Esophagus muscularis mucosa (tissue), 4 donors: Measurements from ENCODE around the gene RPS6KA5. TPM values are rescaled to one million over a fixed set of nuclear protein-coding genes. Genes with fewer than 3 reads are reported as not detected.

Experiments used
- DNase-seq: peaks from one replicate; pipeline ENCODE4 v3.0.0-alpha.2; 2017; ENCODE audit errors: extremely low spot score
- H3K27ac ChIP-seq, 4 donors: fragments of 200-600 bp; sonication (generic); replicated peaks in 1 of 4; 1 replicate in 3 of 4; 2 replicates in 1 of 4; pipeline ENCODE4 v1.5.1; 2016 to 2019; ENCODE audit warnings: mild to moderate bottlenecking in 1 of 4
- H3K27me3 ChIP-seq, 4 donors: fragments of 200-600 bp; sonication (generic); one replicate each; pipeline versions ENCODE4 v1.5.1 to v1.6.0; 2016 to 2019
- H3K36me3 ChIP-seq, 4 donors: fragments of 200-600 bp; sonication (generic); one replicate each; pipeline ENCODE4 v1.5.1; 2016 to 2019
- H3K4me1 ChIP-seq, 4 donors: fragments of 200-600 bp; sonication (generic); one replicate each; pipeline ENCODE4 v1.5.1; 2016 to 2019
- H3K4me3 ChIP-seq, 4 donors: fragments of 200-600 bp; sonication (generic); 1 replicate in 2 of 4; 2 replicates in 2 of 4; pipeline ENCODE4 v1.5.1; 2016 to 2019; ENCODE audit warnings: mild to moderate bottlenecking in 4 of 4, moderate library complexity in 1 of 4
- H3K9me3 ChIP-seq, 4 donors: fragments of 200-600 bp; sonication (generic); 1 replicate in 3 of 4; 2 replicates in 1 of 4; pipeline ENCODE4 v1.5.1; 2016 to 2019
- CTCF ChIP-seq, 3 experiments: fragments of 200-600 bp in 2 of 3; fragments of 450-650 bp in 1 of 3; sonication (generic) in 2 of 3; IDR thresholded peaks; one replicate each; pipeline ENCODE4 v1.5.1; 2017 to 2019; ENCODE audit warnings: antibody characterized with exemption in 3 of 3, mild to moderate bottlenecking in 2 of 3, moderate library complexity in 1 of 3
- EP300 ChIP-seq: sonication (generic); formaldehyde crosslinking; IDR thresholded peaks from one replicate; pipeline ENCODE4 v1.6.1; 2017; ENCODE audit warnings: antibody characterized with exemption
- POLR2A ChIP-seq: fragments of 450-650 bp; IDR thresholded peaks from one replicate; pipeline ENCODE4 v1.6.1; 2017; ENCODE audit warnings: antibody characterized with exemption, moderate library complexity, mild to moderate bottlenecking, low read depth
- POLR2AphosphoS5 ChIP-seq, 2 donors: sonication (generic); formaldehyde crosslinking; IDR thresholded peaks; one replicate each; pipeline ENCODE4 v1.6.1; 2017; ENCODE audit warnings: antibody characterized with exemption in 2 of 2
- WGBS: methylation state at CpG from one replicate; pipeline ENCODE4 v1.1.5; 2018; 5-methylcytosine and 5-hydroxymethylcytosine counted together
- intact Hi-C: fragments of 100-400 bp; cut with DNase I; formaldehyde crosslinking; loops from one replicate; pipeline ENCODE4 v1.15.1; 2023
- total RNA-seq, 4 donors: library from RNA; depleted of rRNA; stranded (reverse); fragments of >200 nt; gene quantifications; one replicate each; pipeline versions ENCODE4 v1.1.0 to v1.2.1, GENCODE V29; 2016

The RPS6KA5 gene
- total RNA-seq, 4 donors from 2014 or later, result 30.8 to 40.6 (median 35.0) TPM

GRCh38 chr14:90907178-90907577 lies 153.3 kb downstream of the RPS6KA5 start:
- H3K36me3 ChIP-seq, result peaks cover 0 to 10% (median 3%) of the 10 kb centered on the region in 4 donors
- no peaks in the 10 kb centered on the region for H3K27me3 ChIP-seq
- intact Hi-C loops, result loop anchor here (10.0 kb wide), 1 partner anchor 238 kb away; no protein-coding TSS in a partner anchor
- TF ChIP-seq POLR2AphosphoS5 (IDR thresholded peaks at IDR 0.05) (no peak), CTCF (IDR thresholded peaks at IDR 0.05) (no peak), EP300 (no peak), POLR2A (no peak)
- H3K27ac ChIP-seq, result no peak overlapping the region
- no peaks in the 10 kb centered on the region for H3K9me3 ChIP-seq
- no peak overlapping the region for H3K4me3 ChIP-seq
- DNase-seq, result no peak
- WGBS, result 97% methylated on average over 3 of the region's 3 CpGs
- H3K4me1 ChIP-seq, result peaks cover 0 to 11% (median 4%) of the 10 kb centered on the region in 4 donors

- H3K4me3 ChIP-seq, result no peak overlapping the region
- H3K4me1 ChIP-seq, result peaks cover 0 to 8% (median 3%) of the 10 kb centered on the region in 4 donors
- DNase-seq, result no peak
- intact Hi-C loops, result loop anchor here (10.0 kb wide), 1 partner anchor 239 kb away; no protein-coding TSS in a partner anchor
- no peak overlapping the region for H3K27ac ChIP-seq
- TF ChIP-seq EP300 (no peak), POLR2AphosphoS5 (IDR thresholded peaks at IDR 0.05) (no peak), CTCF (IDR thresholded peaks at IDR 0.05) (no peak)
- H3K27me3 ChIP-seq, result no peaks in the 10 kb centered on the region
- no peaks in the 10 kb centered on the region for H3K9me3 ChIP-seq
- H3K36me3 ChIP-seq, result peaks cover 0 to 26% (median 6%) of the 10 kb centered on the region in 4 donors
These were observed 154.9 kb downstream of the RPS6KA5 start for GRCh38 chr14:90905531-90905930.

- peak overlapping the region in 2 of 4 donors; percentile 37 to 53 for H3K27ac ChIP-seq
- H3K4me3 ChIP-seq, result no peak overlapping the region
- no peak for DNase-seq
- TF ChIP-seq EP300 (no peak), POLR2A (no peak), CTCF (IDR thresholded peaks at IDR 0.05) (peak; percentile 67 to 84 (median 70))
- H3K36me3 ChIP-seq, result peaks cover 8 to 43% (median 15%) of the 10 kb centered on the region in 4 donors
- WGBS, result 0% methylated on average over 1 of the region's 1 CpG
- intact Hi-C loops, result loop anchor here (5.0 to 10.0 kb wide), 2 partner anchors 154 to 242 kb away; no protein-coding TSS in a partner anchor
- no peaks in the 10 kb centered on the region for H3K27me3 ChIP-seq
- no peaks in the 10 kb centered on the region for H3K9me3 ChIP-seq
- peaks cover 0 to 8% (median 3%) of the 10 kb centered on the region in 4 donors for H3K4me1 ChIP-seq
These were observed 157.3 kb downstream of the RPS6KA5 start for GRCh38 chr14:90903101-90903500.

DNA sequence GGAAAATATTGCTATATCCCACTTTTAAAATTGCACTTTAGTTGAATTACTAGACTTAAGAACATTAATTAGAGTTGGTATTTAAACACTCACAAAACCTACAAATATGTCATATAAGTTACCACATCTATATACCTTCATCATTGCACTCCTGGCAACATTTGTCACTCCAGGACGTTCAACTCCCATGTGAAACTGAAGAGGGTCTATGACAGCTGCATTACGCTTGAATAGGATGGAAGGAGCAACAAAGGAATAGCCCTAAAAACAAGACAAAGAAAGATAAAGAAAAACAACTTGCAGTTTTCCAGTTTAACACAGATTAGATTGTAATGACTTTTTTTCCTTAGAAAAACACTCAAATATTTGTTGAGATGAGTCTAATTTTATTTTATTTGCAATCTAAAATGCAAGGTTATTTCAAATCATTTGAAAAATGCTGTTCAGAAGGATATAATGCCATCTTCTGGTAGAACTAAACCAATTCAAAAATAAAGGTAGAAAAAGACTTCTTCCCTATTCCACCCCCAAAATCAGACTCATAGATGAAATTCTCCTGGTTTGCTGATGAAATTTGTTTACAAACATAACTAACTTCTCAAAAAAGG lies 159.9 kb downstream of the RPS6KA5 start:
- H3K9me3 ChIP-seq, result no peaks in the 10 kb centered on the region
- no peak overlapping the region for H3K4me3 ChIP-seq
- H3K4me1 ChIP-seq, result peaks cover 0 to 8% (median 3%) of the 10 kb centered on the region in 4 donors
- intact Hi-C loops, result loop anchor here (5.0 to 10.0 kb wide), 2 partner anchors 157 to 244 kb away; no protein-coding TSS in a partner anchor
- no peak for DNase-seq
- no peak for TF ChIP-seq CTCF (IDR thresholded peaks at IDR 0.05)
- TF ChIP-seq EP300, result no peak
- TF ChIP-seq POLR2AphosphoS5 (IDR thresholded peaks at IDR 0.05), result no peak
- no peaks in the 10 kb centered on the region for H3K27me3 ChIP-seq
- 65% methylated on average over 2 of the region's 2 CpGs for WGBS
- no peak overlapping the region for H3K27ac ChIP-seq
- H3K36me3 ChIP-seq, result peaks cover 15 to 68% (median 28%) of the 10 kb centered on the region in 4 donors
